HepG2 (cell line): ENCODE measurements around the gene CYBC1. TPM values are rescaled to one million over a fixed set of nuclear protein-coding genes. Genes with fewer than 3 reads are reported as not detected.
A peak's percentile ranks its signal among the peaks of the same experiment; 100 is the strongest.

Experiments used
- KDM1A ChIP-seq: IDR thresholded peaks from 2 replicates; pipeline ENCODE4 v1.6.1; 2016; ENCODE audit warnings: missing compliant biosample characterization
- MIER2 ChIP-seq: IDR thresholded peaks from 2 replicates; pipeline ENCODE4 v1.6.1; 2016; ENCODE audit warnings: missing biosample characterization, missing genetic modification reagents
- REL ChIP-seq: sonication (generic); formaldehyde crosslinking; conservative IDR thresholded peaks from 2 replicates; pipeline ENCODE4 v1.8.0; 2022; ENCODE audit warnings: mild to moderate bottlenecking, missing genetic modification reagents, moderate library complexity
- RNF2 ChIP-seq: fragments of 450-650 bp; conservative IDR thresholded peaks from 2 replicates; pipeline ENCODE4 v1.6.1; 2016; ENCODE audit warnings: low read depth
- SALL1 ChIP-seq: sonication (generic); formaldehyde crosslinking; IDR thresholded peaks from 2 replicates; pipeline ENCODE4 v1.8.0; 2022; ENCODE audit warnings: mild to moderate bottlenecking, missing genetic modification reagents
- TCF7 ChIP-seq: sonication (generic); IDR thresholded peaks from 2 replicates; pipeline ENCODE4 v1.6.1; 2016; ENCODE audit warnings: antibody characterized with exemption, low read depth
- ZBTB3 ChIP-seq: sonication (generic); formaldehyde crosslinking; IDR thresholded peaks from 2 replicates; pipeline ENCODE4 v1.4.0; 2020; ENCODE audit warnings: low read depth, mild to moderate bottlenecking, moderate library complexity, missing genetic modification reagents, borderline replicate concordance
- ZFP36 ChIP-seq: fragments of 150-350 bp; IDR thresholded peaks from 2 replicates; pipeline ENCODE4 v1.6.1; 2018; ENCODE audit warnings: borderline replicate concordance, low read length, low read depth; ENCODE audit not compliant: partially characterized antibody
- ZNF136 ChIP-seq: sonication (generic); formaldehyde crosslinking; IDR thresholded peaks from 2 replicates; pipeline ENCODE4 v1.8.1; 2022; ENCODE audit warnings: low read depth, mild to moderate bottlenecking, moderate library complexity, missing genetic modification reagents
- polyA plus RNA-seq, 8 experiments: library from polyadenylated mRNA; depleted of rRNA in 3 of 8; stranded (reverse) in 7 of 8; unstranded in 1 of 8; fragments of >200 nt; fragmentation: Illumina TruSeq in 4 of 8; extraction: Trizol in 4 of 8; gene quantifications; 2 replicates each; pipeline versions ENCODE4 v1.2.1 to v1.2.3, GENCODE V29; 2011 to 2016; ENCODE audit warnings: low read depth in 4 of 8, missing spikeins in 1 of 8, mixed read lengths in 1 of 8; ENCODE audit not compliant: insufficient read depth in 1 of 8
- total RNA-seq, 5 experiments: library from RNA; depleted of rRNA; stranded (reverse); fragments of >200 nt; fragmentation: Illumina TruSeq; extraction: Trizol; gene quantifications; 2 replicates each; pipeline ENCODE4 v1.2.3, GENCODE V29; 2016; ENCODE audit warnings: low read depth in 1 of 5
- TF ChIP-seq, protein P1 (sequence below): IDR thresholded peaks from 2 replicates; pipeline ENCODE4 v1.6.1; 2016; ENCODE audit warnings: mild to moderate bottlenecking, missing biosample characterization, missing genetic modification reagents
- TF ChIP-seq, protein P2 (sequence below), 2 experiments: fragments of 450-650 bp in 1 of 2; sonication (generic) in 1 of 2; formaldehyde crosslinking in 1 of 2; IDR thresholded peaks; 2 replicates each; pipeline versions ENCODE4 v1.6.1 to v1.8.0; 2016 to 2022; ENCODE audit warnings: antibody characterized with exemption in 1 of 2, mild to moderate bottlenecking in 1 of 2, missing genetic modification reagents in 1 of 2
- TF ChIP-seq, protein P3 (sequence below), 2 experiments: sonication (generic) in 1 of 2; formaldehyde crosslinking in 1 of 2; IDR thresholded peaks; 2 replicates each; pipeline versions ENCODE4 v1.4.0 to v1.6.1; 2016 to 2020; ENCODE audit warnings: borderline replicate concordance in 1 of 2, low read depth in 1 of 2, mild to moderate bottlenecking in 1 of 2, missing genetic modification reagents in 1 of 2
- TF ChIP-seq, protein P4 (sequence below): sonication (generic); IDR thresholded peaks from 2 replicates; pipeline ENCODE4 v1.6.1; 2016; ENCODE audit warnings: low read depth, borderline replicate concordance

CYBC1 gene
- total and polyA plus RNA-seq, 2 of the 13 experiments (the other 11 are each of a cell fraction or from before 2014, with no cell fraction given), result 43.4 to 44.1 TPM

DNA sequence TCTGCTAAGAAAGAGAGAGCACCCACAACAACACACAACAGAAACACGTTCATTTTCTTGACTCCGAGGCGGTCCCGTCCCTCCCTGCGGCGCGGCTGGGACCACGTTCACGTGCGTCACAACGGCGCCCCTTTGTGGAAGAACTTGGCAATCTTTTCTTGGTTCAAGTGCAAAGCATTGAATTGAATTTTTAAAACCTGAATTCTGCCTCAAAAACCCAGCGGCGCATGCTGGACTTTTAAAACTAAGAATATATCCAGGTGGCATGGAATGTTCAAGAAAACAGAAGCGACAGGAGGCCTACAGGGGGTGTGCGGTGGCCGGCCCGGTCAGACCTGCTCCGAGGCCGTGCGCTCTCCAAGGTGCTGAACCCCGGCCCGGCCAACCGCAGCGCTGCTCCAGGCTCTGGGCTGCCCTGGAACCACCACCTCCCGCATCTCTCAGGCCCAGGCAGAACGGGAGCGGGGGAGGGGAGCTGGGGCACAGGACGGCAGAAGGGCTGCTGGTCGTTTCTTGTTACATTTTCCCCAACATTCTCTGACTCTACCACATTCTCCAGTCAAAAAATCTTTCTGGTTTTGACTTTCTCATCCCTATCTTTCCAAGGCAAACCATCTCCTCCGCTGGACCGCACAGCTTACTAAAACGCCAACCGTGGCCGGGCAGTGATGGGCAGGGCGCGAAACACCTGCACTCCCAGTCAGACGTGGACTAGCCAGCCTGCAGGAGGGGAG is 35.8 kb downstream of the CYBC1 start (continued):
- no peak for TF ChIP-seq KDM1A (CRISPR knock-in tag)
- TF ChIP-seq TCF7, result no peak
- TF ChIP-seq, protein P1, sequence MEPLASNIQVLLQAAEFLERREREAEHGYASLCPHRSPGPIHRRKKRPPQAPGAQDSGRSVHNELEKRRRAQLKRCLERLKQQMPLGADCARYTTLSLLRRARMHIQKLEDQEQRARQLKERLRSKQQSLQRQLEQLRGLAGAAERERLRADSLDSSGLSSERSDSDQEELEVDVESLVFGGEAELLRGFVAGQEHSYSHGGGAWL (CRISPR knock-in tag), result peak; percentile 98
- peak; percentile 98 for TF ChIP-seq SALL1
- no peak for TF ChIP-seq ZNF136 (CRISPR knock-in tag)
- no peak for TF ChIP-seq RNF2
- no peak for TF ChIP-seq ZBTB3
- TF ChIP-seq, protein P2, sequence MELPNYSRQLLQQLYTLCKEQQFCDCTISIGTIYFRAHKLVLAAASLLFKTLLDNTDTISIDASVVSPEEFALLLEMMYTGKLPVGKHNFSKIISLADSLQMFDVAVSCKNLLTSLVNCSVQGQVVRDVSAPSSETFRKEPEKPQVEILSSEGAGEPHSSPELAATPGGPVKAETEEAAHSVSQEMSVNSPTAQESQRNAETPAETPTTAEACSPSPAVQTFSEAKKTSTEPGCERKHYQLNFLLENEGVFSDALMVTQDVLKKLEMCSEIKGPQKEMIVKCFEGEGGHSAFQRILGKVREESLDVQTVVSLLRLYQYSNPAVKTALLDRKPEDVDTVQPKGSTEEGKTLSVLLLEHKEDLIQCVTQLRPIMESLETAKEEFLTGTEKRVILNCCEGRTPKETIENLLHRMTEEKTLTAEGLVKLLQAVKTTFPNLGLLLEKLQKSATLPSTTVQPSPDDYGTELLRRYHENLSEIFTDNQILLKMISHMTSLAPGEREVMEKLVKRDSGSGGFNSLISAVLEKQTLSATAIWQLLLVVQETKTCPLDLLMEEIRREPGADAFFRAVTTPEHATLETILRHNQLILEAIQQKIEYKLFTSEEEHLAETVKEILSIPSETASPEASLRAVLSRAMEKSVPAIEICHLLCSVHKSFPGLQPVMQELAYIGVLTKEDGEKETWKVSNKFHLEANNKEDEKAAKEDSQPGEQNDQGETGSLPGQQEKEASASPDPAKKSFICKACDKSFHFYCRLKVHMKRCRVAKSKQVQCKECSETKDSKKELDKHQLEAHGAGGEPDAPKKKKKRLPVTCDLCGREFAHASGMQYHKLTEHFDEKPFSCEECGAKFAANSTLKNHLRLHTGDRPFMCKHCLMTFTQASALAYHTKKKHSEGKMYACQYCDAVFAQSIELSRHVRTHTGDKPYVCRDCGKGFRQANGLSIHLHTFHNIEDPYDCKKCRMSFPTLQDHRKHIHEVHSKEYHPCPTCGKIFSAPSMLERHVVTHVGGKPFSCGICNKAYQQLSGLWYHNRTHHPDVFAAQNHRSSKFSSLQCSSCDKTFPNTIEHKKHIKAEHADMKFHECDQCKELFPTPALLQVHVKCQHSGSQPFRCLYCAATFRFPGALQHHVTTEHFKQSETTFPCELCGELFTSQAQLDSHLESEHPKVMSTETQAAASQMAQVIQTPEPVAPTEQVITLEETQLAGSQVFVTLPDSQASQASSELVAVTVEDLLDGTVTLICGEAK (IDR thresholded peaks at IDR 0.05), result no peak
- TF ChIP-seq, protein P2 (CRISPR knock-in tag; IDR thresholded peaks at IDR 0.05), result peak; percentile 81
- TF ChIP-seq, protein P3, sequence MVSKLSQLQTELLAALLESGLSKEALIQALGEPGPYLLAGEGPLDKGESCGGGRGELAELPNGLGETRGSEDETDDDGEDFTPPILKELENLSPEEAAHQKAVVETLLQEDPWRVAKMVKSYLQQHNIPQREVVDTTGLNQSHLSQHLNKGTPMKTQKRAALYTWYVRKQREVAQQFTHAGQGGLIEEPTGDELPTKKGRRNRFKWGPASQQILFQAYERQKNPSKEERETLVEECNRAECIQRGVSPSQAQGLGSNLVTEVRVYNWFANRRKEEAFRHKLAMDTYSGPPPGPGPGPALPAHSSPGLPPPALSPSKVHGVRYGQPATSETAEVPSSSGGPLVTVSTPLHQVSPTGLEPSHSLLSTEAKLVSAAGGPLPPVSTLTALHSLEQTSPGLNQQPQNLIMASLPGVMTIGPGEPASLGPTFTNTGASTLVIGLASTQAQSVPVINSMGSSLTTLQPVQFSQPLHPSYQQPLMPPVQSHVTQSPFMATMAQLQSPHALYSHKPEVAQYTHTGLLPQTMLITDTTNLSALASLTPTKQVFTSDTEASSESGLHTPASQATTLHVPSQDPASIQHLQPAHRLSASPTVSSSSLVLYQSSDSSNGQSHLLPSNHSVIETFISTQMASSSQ (IDR thresholded peaks at IDR 0.05; ENCODE audit: low read depth), result no peak
- TF ChIP-seq, protein P3 (CRISPR knock-in tag; IDR thresholded peaks at IDR 0.05; ENCODE audit: borderline replicate concordance), result peak; percentile 24; the same call in 1 of the 2 replicates
- peak; percentile 98 for TF ChIP-seq MIER2
- 0 out of 2 replicates have a peak, but pooled peaks have one; percentile 58 for TF ChIP-seq REL
- TF ChIP-seq ZFP36, result no peak
- TF ChIP-seq, protein P4, sequence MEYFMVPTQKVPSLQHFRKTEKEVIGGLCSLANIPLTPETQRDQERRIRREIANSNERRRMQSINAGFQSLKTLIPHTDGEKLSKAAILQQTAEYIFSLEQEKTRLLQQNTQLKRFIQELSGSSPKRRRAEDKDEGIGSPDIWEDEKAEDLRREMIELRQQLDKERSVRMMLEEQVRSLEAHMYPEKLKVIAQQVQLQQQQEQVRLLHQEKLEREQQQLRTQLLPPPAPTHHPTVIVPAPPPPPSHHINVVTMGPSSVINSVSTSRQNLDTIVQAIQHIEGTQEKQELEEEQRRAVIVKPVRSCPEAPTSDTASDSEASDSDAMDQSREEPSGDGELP, result no peak
